Left ventricle myocardium inferior (tissue), 1 donor: ENCODE data around the gene ZNF117. TPM values are rescaled to one million over a fixed set of nuclear protein-coding genes. Genes with fewer than 3 reads are reported as not detected.
"Not testable (repeated sequence)": the region's sequence is repeated elsewhere in the genome, so short reads cannot be mapped to it uniquely, and the experiment has no call there.

Experiments used
- DNase-seq: peaks from one replicate; pipeline ENCODE4 v3.0.0-alpha.2; 2020
- H3K27ac ChIP-seq: fragments of 200-600 bp; replicated peaks from 2 replicates; pipeline ENCODE4 v1.8.0; 2021
- H3K27me3 ChIP-seq: fragments of 200-600 bp; 2 replicates; pipeline ENCODE4 v1.8.0; 2021; ENCODE audit warnings: low read depth
- H3K36me3 ChIP-seq: fragments of 200-600 bp; 2 replicates; pipeline ENCODE4 v1.8.0; 2021
- H3K4me1 ChIP-seq: fragments of 200-600 bp; 2 replicates; pipeline ENCODE4 v1.8.0; 2021
- H3K4me3 ChIP-seq: fragments of 200-600 bp; 2 replicates; pipeline ENCODE4 v1.8.0; 2021; ENCODE audit warnings: mild to moderate bottlenecking, moderate library complexity
- H3K9me3 ChIP-seq: fragments of 200-600 bp; replicated peaks from 2 replicates; pipeline ENCODE4 v1.8.0; 2021
- CTCF ChIP-seq: fragments of 200-600 bp; IDR thresholded peaks from 2 replicates; pipeline ENCODE4 v1.8.0; 2021; ENCODE audit warnings: antibody characterized with exemption, mild to moderate bottlenecking, borderline replicate concordance
- intact Hi-C: fragments of 100-400 bp; cut with micrococcal nuclease; formaldehyde crosslinking; loops from one replicate; pipeline ENCODE4 v1.11.0; 2022
- total RNA-seq: library from RNA; stranded (reverse); fragmentation: NEBNext Ultra II Directional; extraction: Animal tissue kit (Norgen Biotek cat#: 25700); gene quantifications from one replicate; pipeline ENCODE4 v1.2.1, GENCODE V29; 2021
- donor health status: DM: no; HTN: yes; CAD: no; lungs with severe emphysema.

Gene ZNF117
- total RNA-seq, 1 donor from 2014 or later = 3.2 TPM

- Histone ChIP-seq H3K27ac (no peak overlapping the region), H3K4me3 (no peak overlapping the region), H3K36me3 (no peaks in the 10 kb centered on the region), H3K27me3 (peaks cover 60% of the 10 kb centered on the region), H3K4me1 (peaks cover 13% of the 10 kb centered on the region), H3K9me3 (no peaks in the 10 kb centered on the region)
- no peak for DNase-seq
- TF ChIP-seq CTCF = no peak
- intact Hi-C loops = no loop called here
Observed at GRCh38 chr7:64945503-64946175, 45.2 kb downstream of the ZNF117 start.

DNA sequence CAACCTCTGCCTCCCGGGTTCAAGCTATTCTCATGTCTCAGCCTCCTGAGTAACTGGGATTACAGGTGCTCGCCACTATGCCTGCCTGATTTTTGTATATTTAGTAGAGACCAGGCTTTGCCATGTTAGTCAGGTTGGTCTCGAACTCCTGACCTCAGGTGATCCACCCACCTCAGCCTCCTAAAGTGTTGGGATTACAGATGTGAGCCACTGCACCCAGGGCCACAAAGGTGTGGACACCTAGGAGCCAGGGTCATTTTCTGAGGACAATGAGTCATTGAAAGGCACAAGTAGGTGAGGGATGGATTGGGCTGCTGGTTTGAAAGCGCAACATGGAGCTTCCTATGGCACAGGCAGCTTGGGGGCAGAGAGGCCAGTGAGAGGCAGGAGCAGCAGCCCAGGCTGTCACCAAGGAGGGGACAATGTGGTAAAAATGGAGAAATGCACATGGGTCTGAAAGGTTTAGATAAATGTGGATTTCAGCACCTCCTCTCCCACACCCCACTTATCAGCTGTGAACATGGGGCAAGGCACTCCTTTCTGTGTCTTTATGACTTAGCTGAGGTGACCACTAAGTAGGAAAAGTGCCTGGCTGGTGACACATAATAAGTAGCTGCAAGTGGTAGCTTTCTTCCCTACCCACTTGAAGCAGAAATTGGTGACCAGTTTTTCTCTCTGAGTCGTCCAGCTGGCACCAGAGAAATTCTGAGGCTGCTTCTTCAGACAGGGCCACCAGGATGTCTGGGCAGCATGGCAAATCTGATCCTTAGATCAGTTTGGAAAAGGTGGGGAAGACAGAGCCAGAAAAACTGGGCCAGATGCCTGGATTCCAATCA, 46.0 kb downstream of the ZNF117 start:
- H3K36me3 ChIP-seq, DNase-seq, H3K4me3 ChIP-seq, intact Hi-C loops, H3K27ac ChIP-seq, H3K9me3 ChIP-seq: not testable (repeated sequence)
- Histone ChIP-seq H3K27me3 (peaks cover 52% of the 10 kb centered on the region), H3K4me1 (peaks cover 13% of the 10 kb centered on the region)

DNA sequence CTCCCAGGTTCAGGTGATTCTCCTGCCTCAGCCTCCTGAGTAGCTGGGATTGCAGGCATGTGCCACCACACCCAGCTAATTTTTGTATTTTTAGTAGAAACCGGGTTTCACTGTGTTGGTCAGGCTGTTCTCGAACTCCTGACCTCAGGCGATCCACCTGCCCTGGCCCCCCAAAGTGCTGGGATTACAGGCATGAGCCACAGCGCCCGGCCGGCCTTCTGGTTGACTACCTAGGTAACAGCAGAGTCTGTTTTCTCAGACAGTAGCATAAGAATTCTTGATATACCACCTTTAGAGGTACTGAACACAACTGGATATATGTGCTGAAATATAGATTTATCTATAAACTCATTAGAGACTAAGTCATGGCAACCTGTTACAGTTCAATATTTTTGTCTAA, 50.8 kb downstream of the ZNF117 start:
- intact Hi-C loops, H3K4me1 ChIP-seq, H3K27ac ChIP-seq, H3K4me3 ChIP-seq, DNase-seq, H3K9me3 ChIP-seq, H3K36me3 ChIP-seq: not testable (repeated sequence)
- peaks cover 12% of the 10 kb centered on the region for H3K27me3 ChIP-seq

DNA sequence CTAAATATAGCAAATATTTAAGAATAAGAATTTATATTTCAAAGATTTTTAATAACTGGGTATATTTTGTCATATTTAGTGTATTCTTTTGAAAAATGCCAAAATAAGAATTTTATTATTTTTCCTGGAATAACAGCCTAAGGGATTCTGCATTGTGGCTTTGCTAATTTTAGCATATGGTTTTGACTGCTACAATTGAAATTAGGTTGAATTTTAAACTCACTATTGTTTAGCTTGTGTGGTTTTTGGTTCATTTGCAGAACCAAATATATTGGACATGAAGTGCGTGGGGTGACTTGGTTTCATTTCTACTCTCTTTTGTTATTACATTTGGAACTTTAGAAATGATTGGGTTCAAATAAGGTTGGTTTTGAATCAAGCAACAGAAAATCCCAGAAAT, 52.3 kb downstream of the ZNF117 start:
- no peaks in the 10 kb centered on the region for H3K4me1 ChIP-seq
- intact Hi-C loops = no loop called here
- no peak for TF ChIP-seq CTCF
- H3K36me3 ChIP-seq = no peaks in the 10 kb centered on the region
- no peak for DNase-seq
- no peak overlapping the region for H3K4me3 ChIP-seq
- H3K9me3 ChIP-seq = peaks cover 14% of the 10 kb centered on the region
- H3K27ac ChIP-seq = no peak overlapping the region
- peaks cover 10% of the 10 kb centered on the region for H3K27me3 ChIP-seq

- H3K4me3 ChIP-seq = no peak overlapping the region
- no peak overlapping the region for H3K27ac ChIP-seq
- no peaks in the 10 kb centered on the region for H3K27me3 ChIP-seq
- peaks cover 31% of the 10 kb centered on the region for H3K9me3 ChIP-seq
- no peak for TF ChIP-seq CTCF
- no peaks in the 10 kb centered on the region for H3K4me1 ChIP-seq
- no peak for DNase-seq
- intact Hi-C loops = no loop called here
- H3K36me3 ChIP-seq = peaks cover 4% of the 10 kb centered on the region
Observed at GRCh38 chr7:64934478-64934877, 56.4 kb downstream of the ZNF117 start.

DNA sequence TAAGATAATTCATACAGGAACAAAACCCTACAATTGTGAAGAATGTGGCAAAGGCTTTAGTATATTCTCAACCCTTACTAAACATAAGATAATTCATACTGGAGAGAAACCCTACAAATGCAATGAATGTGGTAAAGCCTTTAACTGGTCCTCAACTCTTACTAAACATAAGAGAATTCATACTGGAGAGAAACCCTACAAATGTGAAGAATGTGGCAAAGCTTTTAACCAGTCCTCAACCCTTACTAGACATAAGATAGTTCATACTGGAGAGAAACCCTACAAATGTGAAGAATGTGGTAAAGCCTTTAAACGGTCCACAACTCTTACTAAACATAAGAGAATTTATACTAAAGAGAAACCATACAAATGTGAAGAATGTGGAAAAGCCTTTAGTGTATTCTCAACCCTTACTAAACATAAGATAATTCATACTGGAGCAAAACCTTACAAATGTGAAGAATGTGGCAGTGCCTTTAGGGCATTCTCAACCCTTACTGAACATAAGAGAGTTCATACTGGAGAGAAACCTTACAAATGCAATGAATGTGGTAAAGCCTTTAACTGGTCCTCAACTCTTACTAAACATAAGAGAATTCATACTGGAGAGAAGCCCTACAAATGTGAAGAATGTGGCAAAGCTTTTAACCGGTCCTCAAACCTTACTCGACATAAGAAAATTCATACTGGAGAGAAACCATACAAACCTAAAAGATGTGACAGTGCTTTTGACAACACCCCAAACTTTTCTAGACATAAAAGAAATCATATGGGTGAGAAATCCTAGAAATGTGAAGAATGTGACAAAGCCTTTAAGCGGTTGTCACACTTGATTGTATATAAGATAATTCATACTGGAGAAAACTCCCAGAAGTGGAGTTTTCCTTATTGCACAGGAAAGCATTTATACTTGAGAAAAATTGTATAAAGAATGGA, 62.3 kb downstream of the ZNF117 start:
- Histone ChIP-seq H3K36me3 (peaks cover 59% of the 10 kb centered on the region), H3K9me3 (peaks cover 67% of the 10 kb centered on the region)
- DNase-seq, H3K4me1 ChIP-seq, intact Hi-C loops, H3K27ac ChIP-seq, H3K4me3 ChIP-seq, H3K27me3 ChIP-seq: not testable (repeated sequence)

Other genes with a start within 250 kb of the ZNF117 start
- 5.1 TPM for gene ZNF138, start 196.6 kb downstream of the ZNF117 start, total RNA-seq
- 1.1 TPM for gene ZNF273, start 87.8 kb downstream of the ZNF117 start, total RNA-seq
- gene ERV3-1, start 15.7 kb upstream of the ZNF117 start, total RNA-seq = 6.8 TPM